K562 (cell line): Measurements from ENCODE around the gene CHCHD1. TPM values are rescaled to one million over a fixed set of nuclear protein-coding genes. Genes with fewer than 3 reads are reported as not detected.

Experiments
- ATAC-seq: fragments of 200-7000 bp; cut with Tn5 transposase; 3 replicates; pipeline ENCODE4 v1.9.1; 2020; ENCODE audit warnings: moderate library complexity
- Bru-seq: library from RNA; stranded (reverse); fragments of 400-500 nt; gene quantifications from one replicate; lab custom pipeline; 2021; lab: Mats Ljungman, UMichigan
- BruChase-seq, 2 experiments: library from RNA; stranded (reverse); fragments of 400-500 nt; gene quantifications; one replicate each; lab custom pipeline; 2021; lab: Mats Ljungman, UMichigan
- BruUV-seq: library from RNA; stranded (reverse); fragments of 400-500 nt; replicated peaks from 2 replicates; lab custom pipeline; 2021; lab: Mats Ljungman, UMichigan
- CTCF ChIA-PET: fragments of 300-600 bp; formaldehyde crosslinking; extraction: SDS; loops from one replicate; lab custom pipeline; 2021; ENCODE audit warnings: low intra/inter-chr PET ratio; lab: Yijun Ruan, JAX
- POLR2A ChIA-PET: fragments of 300-600, 350-650 bp; sonication (Branson Sonifier 250); formaldehyde crosslinking; extraction: SDS; loops from one replicate; lab custom pipeline; 2021; ENCODE audit warnings: antibody characterized with exemption, inconsistent platforms; lab: Yijun Ruan, JAX
- DNase-seq, 4 experiments: peaks; one replicate each; pipeline versions ENCODE4 v3.0.0 to v3.0.0-alpha.2; 2011 to 2018; ENCODE audit warnings: low spot score in 3 of 4, mixed read lengths in 3 of 4; ENCODE audit errors: extremely low read depth in 1 of 4
- FAIRE-seq: peaks from 2 replicates; lab custom pipeline; 2011; peaks lifted over from hg19 to GRCh38; lab: Jason Lieb, UNC
- H2AFZ ChIP-seq: 2 replicates; pipeline ENCODE4 v1.6.0; 2011; ENCODE audit warnings: low read depth, low read length, control low read depth, inconsistent platforms
- H3K27ac ChIP-seq: fragments of 200-600 bp; 3 replicates; pipeline ENCODE4 v1.8.0; 2011; ENCODE audit warnings: low read depth, mild to moderate bottlenecking, control low read depth, inconsistent platforms, low read length, moderate library complexity, mixed read lengths; ENCODE audit errors: extremely low read depth
- H3K27me3 ChIP-seq, 2 experiments: fragments of 300-600 bp in 1 of 2; 2 replicates in 1 of 2; 3 replicates in 1 of 2; pipeline versions ENCODE4 v1.6.0 to v1.8.0; 2011; ENCODE audit warnings: inconsistent platforms in 2 of 2, low read length in 2 of 2, mild to moderate bottlenecking in 1 of 2, mixed read lengths in 1 of 2, moderate library complexity in 1 of 2; ENCODE audit not compliant: control insufficient read depth in 2 of 2, insufficient read depth in 2 of 2
- H3K36me3 ChIP-seq: fragments of 300-600 bp; 3 replicates; pipeline ENCODE4 v1.8.0; 2011; ENCODE audit warnings: mild to moderate bottlenecking, low read length, inconsistent platforms; ENCODE audit not compliant: control insufficient read depth, insufficient read depth
- H3K4me1 ChIP-seq, 2 experiments: fragments of 200-600 bp in 1 of 2; replicated peaks in 1 of 2; 2 replicates in 1 of 2; 3 replicates in 1 of 2; pipeline versions ENCODE4 v1.5.1 to v1.8.0; 2011; ENCODE audit warnings: inconsistent platforms in 2 of 2, low read length in 2 of 2, mild to moderate bottlenecking in 1 of 2, mixed read lengths in 1 of 2, moderate library complexity in 1 of 2; ENCODE audit not compliant: control insufficient read depth in 2 of 2, insufficient read depth in 2 of 2
- H3K4me2 ChIP-seq: 2 replicates; pipeline ENCODE4 v1.6.1; 2011; ENCODE audit warnings: low read length, control low read depth, inconsistent platforms, mixed read lengths; ENCODE audit not compliant: insufficient read depth
- H3K4me3 ChIP-seq: fragments of 200-600 bp; sonication (generic), shearing (Covaris generic); 2 replicates; pipeline ENCODE4 v1.5.1; 2016; ENCODE audit warnings: control low read depth, inconsistent platforms
- H3K79me2 ChIP-seq: fragments of 200-600 bp; 3 replicates; pipeline ENCODE4 v1.8.0; 2011; ENCODE audit warnings: low read length, inconsistent platforms; ENCODE audit not compliant: control insufficient read depth, insufficient read depth
- H3K9ac ChIP-seq, 2 experiments: 2 replicates each; pipeline versions ENCODE4 v1.6.0 to v1.6.1; 2011; ENCODE audit warnings: low read depth in 2 of 2, low read length in 2 of 2, control low read depth in 1 of 2, inconsistent platforms in 1 of 2, mild to moderate bottlenecking in 1 of 2, mixed read lengths in 1 of 2; ENCODE audit not compliant: insufficient read depth in 1 of 2
- H3K9me1 ChIP-seq: one replicate; pipeline ENCODE4 v1.6.0; 2011; ENCODE audit warnings: inconsistent platforms, mild to moderate bottlenecking, low read length, moderate library complexity; ENCODE audit not compliant: control insufficient read depth, insufficient read depth
- H3K9me3 ChIP-seq: replicated peaks from 2 replicates; pipeline ENCODE4 v1.5.1; 2011; ENCODE audit warnings: low read depth, low read length, inconsistent platforms; ENCODE audit not compliant: control insufficient read depth, insufficient read depth
- H4K20me1 ChIP-seq: replicated peaks from 2 replicates; pipeline ENCODE4 v1.6.1; 2011; ENCODE audit warnings: low read length, inconsistent platforms, mixed read lengths; ENCODE audit not compliant: control insufficient read depth, insufficient read depth
- ELF2 ChIP-seq: fragments of 250-450 bp; sonication (Bioruptor Pico); IDR thresholded peaks from 2 replicates; pipeline ENCODE4 v1.5.0; 2021; ENCODE audit warnings: mild to moderate bottlenecking
- HDAC3 ChIP-seq: fragments of 450-650 bp; IDR thresholded peaks from 2 replicates; pipeline ENCODE4 v1.6.1; 2018; ENCODE audit warnings: borderline replicate concordance, mild to moderate bottlenecking, moderate library complexity; ENCODE audit not compliant: partially characterized antibody
- MEF2A ChIP-seq: IDR thresholded peaks from 2 replicates; pipeline ENCODE4 v1.6.1; 2011; ENCODE audit warnings: low read depth, mild to moderate bottlenecking, low read length, moderate library complexity; ENCODE audit not compliant: control insufficient read depth
- NFATC3 ChIP-seq: fragments of 450-650 bp; IDR thresholded peaks from 2 replicates; pipeline ENCODE4 v1.6.1; 2017; ENCODE audit warnings: mild to moderate bottlenecking
- RFX1 ChIP-seq: fragments of 450-650 bp; IDR thresholded peaks from 2 replicates; pipeline ENCODE4 v1.6.1; 2016; ENCODE audit warnings: mild to moderate bottlenecking, moderate library complexity
- SRF ChIP-seq, 2 experiments: fragments of 250-450, 450-650 bp in 1 of 2; sonication (Bioruptor Pico) in 1 of 2; sonication (generic) in 1 of 2; formaldehyde crosslinking; IDR thresholded peaks; 2 replicates each; pipeline versions ENCODE4 v1.5.0 to v1.5.1; 2020 to 2022; ENCODE audit warnings: mild to moderate bottlenecking in 1 of 2, missing genetic modification reagents in 1 of 2
- STAG1 ChIP-seq: sonication (generic); formaldehyde crosslinking; IDR thresholded peaks from 2 replicates; pipeline ENCODE4 v1.5.0; 2020; ENCODE audit warnings: missing genetic modification reagents, borderline replicate concordance
- ZBTB9 ChIP-seq: fragments of 450-650 bp; formaldehyde crosslinking; IDR thresholded peaks from 2 replicates; pipeline ENCODE4 v1.4.0; 2020; ENCODE audit warnings: mild to moderate bottlenecking, moderate library complexity
- ZKSCAN3 ChIP-seq: fragments of 250-450 bp; sonication (Bioruptor Pico); IDR thresholded peaks from 2 replicates; pipeline ENCODE4 v1.4.0; 2020
- ZNF280A ChIP-seq: fragments of 450-650 bp; IDR thresholded peaks from 2 replicates; pipeline ENCODE4 v1.6.1; 2018; ENCODE audit warnings: mild to moderate bottlenecking, low read depth; ENCODE audit not compliant: partially characterized antibody
- ZNF41 ChIP-seq: fragments of 250-450 bp; sonication (Bioruptor Pico); conservative IDR thresholded peaks from 2 replicates; pipeline ENCODE4 v1.4.0; 2020; ENCODE audit warnings: mild to moderate bottlenecking
- ZNF444 ChIP-seq: fragments of 250-450 bp; sonication (Bioruptor Pico); IDR thresholded peaks from 2 replicates; pipeline ENCODE4 v1.4.0; 2020; ENCODE audit warnings: mild to moderate bottlenecking, moderate library complexity
- WGBS: fragments of 100-300 bp; shearing (Covaris generic); methylation state at CpG from one replicate; pipeline ENCODE4 v1.1.6; 2016; ENCODE audit warnings: low coverage, mixed read lengths; ENCODE audit not compliant: insufficient coverage; ENCODE audit errors: missing lambda C conversion rate; 5-methylcytosine and 5-hydroxymethylcytosine counted together
- in situ Hi-C: fragments of 300-500 bp; cut with MboI; formaldehyde crosslinking; loops from 4 replicates; pipeline ENCODE4 v1.15.0; 2018; ENCODE audit warnings: inconsistent platforms, mixed read lengths
- intact Hi-C: fragments of 100-400 bp; cut with micrococcal nuclease; formaldehyde crosslinking; loops from 2 replicates; pipeline ENCODE4 v1.14.2; 2022
- long read RNA-seq, 3 experiments: library from polyadenylated mRNA in 2 of 3; library from RNA in 1 of 3; unstranded in 2 of 3; stranded (forward) in 1 of 3; transcript quantifications; one replicate each; pipeline ENCODE4 v2.0.0, GENCODE V29; 2019 to 2022
- polyA minus RNA-seq, 3 experiments: library from RNA; depleted of rRNA, polyadenylated mRNA; stranded (reverse); fragments of >200 nt; gene quantifications; 2 replicates each; pipeline ENCODE4 v1.2.3, GENCODE V29; 2011
- polyA plus RNA-seq, 8 experiments: library from polyadenylated mRNA; depleted of rRNA in 4 of 8; stranded (reverse) in 5 of 8; unstranded in 3 of 8; fragments of >200 nt; fragmentation: Nextera tagmentation in 2 of 8; fragmentation: Illumina TruSeq in 1 of 8; extraction: Ambion mirVana in 2 of 8; extraction: Trizol in 1 of 8; gene quantifications; 2 replicates each; pipeline versions ENCODE4 v1.2.1 to v1.2.3, GENCODE V29; 2011 to 2014; ENCODE audit warnings: inconsistent platforms in 1 of 8, missing spikeins in 1 of 8
- total RNA-seq, 7 experiments: library from RNA; depleted of rRNA in 6 of 7; stranded (reverse); fragments of >200 nt in 6 of 7; fragmentation: Illumina TruSeq in 2 of 7; extraction: Trizol in 2 of 7; gene quantifications; 2 replicates each; pipeline versions ENCODE4 v1.2.1 to v1.2.3, GENCODE V29; 2011 to 2021; ENCODE audit warnings: low replicate concordance in 1 of 7

CHCHD1 gene
- 21.6 and 37.5 TPM in 2 replicates for total RNA-seq (2011; cell fraction: chromatin; rRNA removed; ENCODE audit: low replicate concordance)
- 20.1 and 25.8 TPM in 2 replicates for total RNA-seq (2011; cell fraction: nucleolus; rRNA removed)
- 37.9 and 46.2 TPM in 2 replicates for total RNA-seq (2011; cell fraction: nucleoplasm; rRNA removed)
- 82.9 and 130 TPM in 2 replicates for total RNA-seq (2014; rRNA removed)
- total RNA-seq (2014; rRNA removed; fragmentation: Illumina TruSeq; extraction: Trizol): 68.2 and 79.6 TPM in 2 replicates
- 69.6 and 83.4 TPM in 2 replicates for total RNA-seq (2015; rRNA removed; fragmentation: Illumina TruSeq; extraction: Trizol)
- 52.9 and 54.9 TPM in 2 replicates for total RNA-seq (2021)
- 84.9 and 110 TPM in 2 replicates for polyA plus RNA-seq (2011; rRNA removed)
- polyA plus RNA-seq (2011; cell fraction: cytosol; rRNA removed): 54.8 and 55.0 TPM in 2 replicates
- 33.4 and 48.1 TPM in 2 replicates for polyA plus RNA-seq (2011; cell fraction: nucleus; rRNA removed)
- polyA plus RNA-seq (2012): 70.3 and 131 TPM in 2 replicates
- 59.5 and 75.0 TPM in 2 replicates for polyA plus RNA-seq (2014; fragmentation: Illumina TruSeq; extraction: Trizol)
- 100 to 1,000 TPM in 1 of 2 experiments, 10 to 100 TPM in 1; 89.7 to 114 TPM for polyA plus RNA-seq (2014; fragmentation: Nextera tagmentation; extraction: Ambion mirVana)
- polyA plus RNA-seq (2014; rRNA removed): 126 and 135 TPM in 2 replicates
- polyA minus RNA-seq (2011; rRNA and poly(A)+ RNA removed): 21.0 and 21.1 TPM in 2 replicates
- 11.0 and 14.1 TPM in 2 replicates for polyA minus RNA-seq (2011; cell fraction: cytosol; rRNA and poly(A)+ RNA removed)
- polyA minus RNA-seq (2011; cell fraction: nucleus; rRNA and poly(A)+ RNA removed): 11.0 and 27.2 TPM in 2 replicates
- percentile 97 among the genes with signal in this experiment for Bru-seq, nascent RNA
- BruChase-seq, experiment 1, labeled RNA remaining after a 2-hour chase: percentile 90 among the genes with signal in this experiment
- BruChase-seq, experiment 2, labeled RNA remaining after a 6-hour chase: percentile 94 among the genes with signal in this experiment
- long read RNA-seq, experiment 1, transcript CHCHD1-201 (3 exons, 835 nt): major isoform, 119 of 151 reads
- long read RNA-seq, experiment 1, partial matches to known transcripts: 16 of 151 reads
- long read RNA-seq, experiment 1, other reads (novel, unspliced or antisense): 13 of 151 reads
- long read RNA-seq, experiment 2, transcript CHCHD1-201 (3 exons, 835 nt): major isoform, 157 of 172 reads
- long read RNA-seq, experiment 2, partial matches to known transcripts: 14 of 172 reads
- long read RNA-seq, experiment 2, other reads (novel, unspliced or antisense): 1 of 172 reads
- long read RNA-seq, experiment 3, transcript CHCHD1-201 (3 exons, 835 nt): major isoform, 97 of 103 reads
- long read RNA-seq, experiment 3, partial matches to known transcripts: 5 of 103 reads
- long read RNA-seq, experiment 3, other reads (novel, unspliced or antisense): 1 of 103 reads

GRCh38 chr10:73781879-73782748, at the start of gene CHCHD1:
Gene CHCHD1 (plus strand): TSS chr10:73782048. CDS start chr10:73782076, 28 bp downstream.
- H2AFZ ChIP-seq: peak within 1 kb of the TSS; percentile 94
- no peaks in the 10 kb centered on the region for H3K27me3 ChIP-seq
- H3K9me3 ChIP-seq: no peaks in the 10 kb centered on the region
- no peaks in the 10 kb centered on the region for H3K9me1 ChIP-seq
- ATAC-seq (peak; percentile 82), FAIRE-seq (peak; percentile 88), DNase-seq (peak; percentile 88 to 98 (median 92))
- peak within 1 kb of the TSS; percentile 81 for H3K4me3 ChIP-seq
- BruUV-seq: no TSS peak
- H3K4me1 ChIP-seq: peaks cover 17 to 34% of the 10 kb centered on the region in 2 experiments
- in situ Hi-C loops: no loop called here
- H4K20me1 ChIP-seq: no peaks in the 10 kb centered on the region; the same call in 1 of the 2 replicates
- H3K79me2 ChIP-seq: peaks cover 86% of the 10 kb centered on the region
- H3K4me2 ChIP-seq: peak within 1 kb of the TSS; percentile 96
- H3K27ac ChIP-seq: peak within 1 kb of the TSS; percentile 92
- H3K9ac ChIP-seq: peak within 1 kb of the TSS; percentile 95 to 96
- ChIA-PET POLR2A (interaction anchor here (0.6 to 6.7 kb wide), 21 partner anchors 11 to 340 kb away, joined by 3 to 113 read pairs (median 4); a partner anchor contains a TSS), CTCF (no interaction called here)
- intact Hi-C loops: loop anchor here (10.0 kb wide), 1 partner anchor 323 kb away; no protein-coding TSS in a partner anchor
- WGBS: under 1% methylated on average over 54 of the region's 57 CpGs
- H3K36me3 ChIP-seq: peaks cover 39% of the 10 kb centered on the region
- TF ChIP-seq ZKSCAN3 (CRISPR knock-in tag) (no peak), SRF (CRISPR knock-in tag; IDR thresholded peaks at IDR 0.05) (0 out of 4 replicates have a peak, but pooled peaks of 1 of the 2 experiments have one; percentile 33), MEF2A (no peak), ZNF280A (no peak), ELF2 (CRISPR knock-in tag) (no peak), ZBTB9 (CRISPR knock-in tag) (no peak; the same call in 1 of the 2 replicates), ZNF41 (no peak), NFATC3 (no peak), STAG1 (CRISPR knock-in tag) (no peak), HDAC3 (no peak), ZNF444 (CRISPR knock-in tag) (no peak), RFX1 (no peak)
